ENCODE measurements around the gene BLOC1S3.

BLOC1S3 gene

DNA sequence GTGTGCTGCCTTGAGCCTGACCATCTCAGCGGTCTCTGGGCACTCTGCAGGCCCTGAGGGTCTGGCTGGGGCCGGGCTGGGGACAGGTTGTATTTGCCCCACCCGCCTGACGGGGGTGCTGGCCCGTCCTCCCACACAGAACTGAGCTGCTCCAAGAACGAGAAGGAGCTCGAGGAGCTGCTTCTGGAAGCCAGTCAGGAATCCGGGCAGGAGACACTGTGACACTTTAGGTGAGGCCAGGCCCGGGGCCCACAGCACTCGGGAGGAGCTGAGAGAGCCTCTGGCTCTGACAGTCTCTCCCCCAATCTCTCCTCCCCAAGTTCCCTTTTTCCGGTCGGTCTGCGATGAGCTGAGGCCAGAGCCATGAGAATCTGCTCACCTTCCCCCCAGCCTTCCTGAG, 32.3 kb upstream of the BLOC1S3 start:
- DNase-seq (ENCODE audit: low read depth in 2 of 2), result no peak

GRCh38 chr19:45146741-45147205, 31.8 kb upstream of the BLOC1S3 start:
- DNase-seq (ENCODE audit: low read depth in 2 of 2), result no peak

DNA sequence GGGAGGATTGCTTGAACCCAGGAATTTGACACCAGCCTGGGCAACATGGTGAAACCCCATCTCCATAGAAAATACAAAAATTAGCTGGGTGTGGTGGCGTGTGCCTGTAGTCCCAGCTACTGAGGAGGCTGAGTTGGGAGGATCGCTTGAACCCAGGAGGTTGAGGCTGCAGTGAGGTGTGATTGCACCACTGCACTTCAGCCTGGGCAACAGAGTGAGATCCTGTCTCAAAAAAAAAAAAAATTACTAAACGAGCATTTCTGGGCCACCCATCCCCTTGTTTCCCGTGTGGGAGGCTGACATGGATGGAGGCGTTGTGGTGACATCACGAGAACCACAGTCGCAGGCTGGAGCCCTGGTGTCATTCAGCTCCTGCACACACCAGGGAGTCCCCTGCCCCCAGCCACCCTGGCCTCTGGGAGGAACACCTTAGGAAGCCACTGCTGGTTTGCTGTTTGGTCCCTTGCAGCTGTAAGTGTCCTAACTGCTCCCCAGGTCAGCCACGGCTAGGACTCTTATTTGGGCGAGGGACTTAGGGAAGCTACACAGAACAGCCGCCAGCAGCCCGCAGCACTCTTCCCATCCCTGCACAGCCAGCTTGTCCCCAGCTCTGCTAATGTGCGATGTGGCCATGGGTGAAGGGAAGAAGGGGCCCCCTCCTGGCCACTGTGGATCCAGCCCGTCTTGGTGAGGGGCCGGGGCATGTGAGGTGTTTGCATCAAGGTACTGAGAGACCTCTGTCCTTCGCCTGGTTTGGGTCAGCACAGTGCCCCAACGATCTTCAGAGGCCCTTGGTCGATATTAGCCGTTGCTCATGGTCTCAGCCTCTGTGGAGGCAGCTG, 30.5 kb upstream of the BLOC1S3 start:
- DNase-seq (ENCODE audit: low read depth in 2 of 2), result no peak

- DNase-seq (ENCODE audit: low read depth in 2 of 2), result no peak
Measured at GRCh38 chr19:45149129-45149528, 29.5 kb upstream of the BLOC1S3 start.

GRCh38 chr19:45150180-45150579, 28.4 kb upstream of the BLOC1S3 start:
- no peak for DNase-seq (ENCODE audit: low read depth in 2 of 2)

- no peak for DNase-seq (ENCODE audit: low read depth in 2 of 2)
Measured at GRCh38 chr19:45150751-45151281, 27.8 kb upstream of the BLOC1S3 start.

- DNase-seq (ENCODE audit: low read depth in 2 of 2), result no peak
Measured at GRCh38 chr19:45151320-45151719, 27.3 kb upstream of the BLOC1S3 start.

GRCh38 chr19:45151821-45152503, 26.6 kb upstream of the BLOC1S3 start:
- no peak for DNase-seq (ENCODE audit: low read depth in 2 of 2)

- peak; percentile 27 to 39 for DNase-seq (ENCODE audit: low read depth in 2 of 2)
Measured at GRCh38 chr19:45152504-45153338, 25.9 kb upstream of the BLOC1S3 start.

DNA sequence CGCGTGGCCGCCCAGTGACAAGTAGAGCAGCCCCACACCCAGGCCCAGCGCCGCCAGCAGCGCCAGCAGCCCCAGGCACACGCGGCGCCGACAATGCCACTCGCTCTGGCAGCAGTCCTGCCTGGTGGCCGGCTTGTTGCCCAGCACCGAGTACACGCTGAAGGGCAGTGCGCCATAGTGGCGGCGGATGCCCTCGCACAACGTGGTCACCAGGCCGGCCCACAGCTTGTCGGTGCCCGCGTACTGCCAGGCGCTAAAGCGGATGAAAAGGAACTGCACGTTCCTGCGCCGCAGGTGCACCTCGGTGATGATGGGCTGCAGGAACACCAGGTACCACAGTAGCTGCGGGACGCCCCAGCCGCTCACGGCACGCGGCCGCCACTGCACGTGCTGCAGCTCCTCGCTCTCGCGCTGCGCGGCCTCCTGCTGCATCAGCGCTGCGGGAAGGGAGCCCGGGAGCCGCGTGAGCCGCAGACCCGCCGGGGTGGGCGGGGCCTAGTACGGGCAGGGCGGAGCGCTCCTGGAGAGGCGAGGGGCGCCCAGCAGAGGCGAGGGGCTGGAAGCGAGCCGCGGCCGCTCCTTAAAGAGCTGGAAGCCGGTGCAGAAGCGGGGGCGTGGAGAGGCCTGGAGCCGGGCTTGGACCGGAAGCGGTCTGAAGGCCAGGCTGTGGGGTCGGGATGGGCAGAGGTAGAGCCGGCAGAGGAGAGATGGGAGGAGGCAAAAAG, 25.1 kb upstream of the BLOC1S3 start:
- peak; percentile 30 to 36 for DNase-seq (ENCODE audit: low read depth in 2 of 2)

DNA sequence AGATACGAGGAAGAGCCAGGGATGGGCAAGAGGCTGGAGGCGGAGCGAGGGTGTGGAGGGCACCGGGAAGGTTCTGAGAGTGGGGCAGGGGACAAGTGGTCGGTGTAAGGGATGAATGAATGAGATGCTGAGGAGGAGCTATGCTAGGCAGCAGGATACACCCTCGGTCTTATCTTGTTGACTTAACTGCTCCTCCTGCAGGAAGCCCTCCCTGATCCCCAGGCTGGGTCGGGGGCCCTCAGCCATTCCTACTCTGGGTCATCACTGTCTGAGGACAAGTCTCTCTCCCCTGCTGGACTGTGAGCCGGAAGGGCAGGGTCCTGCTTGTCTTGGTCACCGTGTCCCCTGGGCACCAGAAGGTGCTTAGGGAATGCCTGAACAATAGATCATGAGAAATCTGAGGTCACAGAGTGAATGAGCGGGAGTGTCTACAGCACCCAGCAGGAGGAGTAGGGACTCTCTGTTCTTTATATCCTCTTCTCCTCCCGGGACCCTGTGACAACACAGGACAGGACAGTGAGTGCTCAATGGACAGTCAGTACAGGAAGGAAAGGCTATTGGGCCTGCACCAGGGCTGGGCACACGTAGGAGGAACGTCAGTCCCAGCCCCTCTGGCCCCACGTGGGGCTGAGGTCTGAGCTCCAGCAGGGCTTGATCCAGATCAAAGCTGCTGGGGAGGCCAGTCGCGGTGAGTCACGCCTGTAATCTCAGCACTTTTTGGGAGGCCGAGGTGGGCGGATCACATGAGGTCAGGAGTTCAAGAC, 24.3 kb upstream of the BLOC1S3 start:
- no peak for DNase-seq (ENCODE audit: low read depth in 2 of 2)

DNA sequence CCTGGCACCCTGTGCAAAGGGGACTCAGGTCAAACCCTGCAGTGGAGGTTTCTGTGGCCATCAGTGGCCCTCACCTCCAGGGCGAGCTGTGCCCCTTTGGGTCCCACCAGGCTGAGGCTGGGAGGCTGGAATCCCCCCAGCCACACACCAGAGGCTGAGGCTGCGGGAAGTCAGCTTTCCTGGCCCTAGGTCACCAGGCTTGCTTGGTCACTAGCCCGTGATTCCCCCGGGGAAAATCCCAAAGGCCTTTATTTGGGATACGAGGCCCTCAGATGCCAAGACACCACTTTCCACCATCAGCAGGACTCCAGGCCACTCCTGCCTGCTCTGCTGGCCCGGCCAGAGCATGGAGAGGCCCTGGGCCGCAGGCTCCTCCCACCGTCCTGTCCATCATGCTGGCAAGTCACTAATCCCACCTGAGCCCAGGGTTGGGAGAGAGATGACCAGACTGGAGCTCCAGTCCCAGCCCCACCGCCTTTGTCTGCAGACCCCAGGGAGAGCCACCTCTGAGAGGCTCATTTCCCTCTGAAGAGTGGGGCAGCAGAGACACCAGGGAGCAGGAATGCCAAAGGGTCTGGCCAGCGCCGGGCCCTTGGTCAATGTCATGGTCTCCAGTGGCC, 22.5 kb upstream of the BLOC1S3 start:
- no peak for DNase-seq (ENCODE audit: low read depth in 2 of 2)

DNA sequence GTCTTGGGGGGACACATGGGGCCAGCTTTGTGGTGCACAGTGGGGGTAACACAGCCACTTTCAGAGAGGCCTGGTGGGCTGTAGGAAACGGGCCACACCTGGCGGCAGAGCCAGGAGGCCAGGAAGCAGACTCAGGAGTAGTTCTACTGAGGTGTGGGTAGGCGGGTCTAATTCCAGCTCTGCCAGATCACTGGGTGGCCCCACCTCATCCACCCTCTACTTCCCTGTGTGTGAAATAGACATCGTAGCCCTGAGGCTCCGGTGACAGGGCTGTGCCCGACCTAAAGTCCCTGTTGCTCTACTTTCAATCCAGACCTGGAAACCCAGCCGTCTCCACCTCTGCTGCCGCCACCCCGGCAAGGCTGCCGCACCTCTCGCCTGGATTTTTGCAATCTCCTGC, 21.8 kb upstream of the BLOC1S3 start:
- DNase-seq (ENCODE audit: low read depth in 2 of 2), result no peak

GRCh38 chr19:45158503-45159209, 19.9 kb upstream of the BLOC1S3 start:
- DNase-seq (ENCODE audit: low read depth in 2 of 2), result no peak

- DNase-seq (ENCODE audit: low read depth in 2 of 2), result no peak
Measured at GRCh38 chr19:45159210-45159970, 19.2 kb upstream of the BLOC1S3 start.

DNA sequence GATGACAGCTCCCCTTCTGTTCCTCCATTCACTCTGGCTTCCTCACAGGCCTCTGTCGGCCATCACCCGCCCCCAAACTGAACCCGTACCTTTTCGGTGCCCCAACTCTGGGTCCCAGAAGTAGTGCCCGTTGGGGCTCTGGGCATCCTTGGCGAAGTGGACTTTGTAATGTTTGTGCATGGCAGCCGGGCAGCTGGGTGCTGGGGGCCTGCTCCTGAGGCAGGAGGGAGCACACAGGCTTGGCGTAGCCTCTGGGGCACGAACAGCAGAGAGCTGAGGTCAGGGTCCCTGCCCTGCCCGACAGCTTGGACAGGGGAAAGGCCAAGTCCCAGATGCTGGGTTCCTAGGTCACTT, 18.6 kb upstream of the BLOC1S3 start:
- DNase-seq (ENCODE audit: low read depth in 2 of 2), result no peak

DNA sequence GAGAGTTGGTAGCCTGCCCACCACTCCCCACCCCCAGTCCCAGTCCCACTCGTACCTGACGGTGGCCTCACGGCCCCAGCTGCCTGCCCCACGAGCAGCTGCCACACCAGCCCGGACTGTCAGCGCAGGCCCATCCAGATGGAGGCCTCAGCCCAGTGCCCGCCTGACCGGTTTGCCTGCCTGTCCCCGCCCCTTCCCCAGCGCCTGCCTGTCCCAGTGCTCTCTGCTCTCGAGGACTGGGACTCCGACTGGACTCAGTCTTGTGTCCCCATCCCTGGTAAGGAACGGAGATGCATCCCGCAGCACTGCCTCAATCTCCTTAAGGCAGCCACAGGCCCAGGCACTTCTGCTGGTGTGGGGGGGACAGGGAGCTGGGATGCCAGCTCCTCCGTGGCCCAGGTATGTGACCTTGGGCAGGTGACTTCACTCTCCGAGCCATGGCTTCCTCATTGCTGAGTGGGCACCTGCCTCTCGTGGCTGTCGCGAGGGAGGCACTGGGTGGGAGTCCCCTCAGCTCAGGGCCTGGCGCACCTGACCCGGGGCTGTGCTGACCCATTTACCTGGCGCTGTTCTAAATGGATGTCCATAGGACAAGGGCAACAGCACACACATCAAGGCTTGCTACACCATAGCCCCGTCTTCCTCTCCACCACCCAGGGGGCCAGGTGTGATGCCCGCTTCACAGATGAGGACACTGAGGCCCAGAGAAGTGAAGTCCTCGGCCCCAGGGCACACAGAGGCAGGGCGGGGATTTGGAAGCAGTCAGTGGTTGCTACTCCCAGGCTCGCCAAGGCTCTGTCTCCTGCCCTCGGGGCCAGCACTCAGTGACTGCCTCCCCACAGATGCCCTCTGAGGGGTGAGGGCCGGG, 17.5 kb upstream of the BLOC1S3 start, which contains the start of gene NKPD1:
TSS of gene NKPD1 (minus strand) at position 113 of the 868 bp plus-strand sequence. CDS start 832 bp downstream, outside the sequence.
- no peak for DNase-seq (ENCODE audit: low read depth in 2 of 2)
